Neural cell (in vitro differentiated cells): ENCODE measurements around the gene SLC8A3. TPM values are rescaled to one million over a fixed set of nuclear protein-coding genes. Genes with fewer than 3 reads are reported as not detected.

Source experiments
- H2AFZ ChIP-seq: fragments of 200-600, 300-800 bp; sonication (generic), shearing (Covaris generic); 2 replicates; pipeline ENCODE4 v1.6.0; 2014; ENCODE audit warnings: low read depth, mild to moderate bottlenecking, antibody characterized with exemption, low read length, moderate library complexity
- H3F3A ChIP-seq: fragments of 200-600 bp; shearing (Covaris generic); 2 replicates; pipeline ENCODE4 v1.6.1; 2016; ENCODE audit warnings: mild to moderate bottlenecking, moderate library complexity, mixed read lengths, antibody characterized with exemption, low read length; ENCODE audit not compliant: insufficient read depth, poor library complexity, severe bottlenecking
- H3K27ac ChIP-seq: fragments of 200-600, 300-800 bp; sonication (generic), shearing (Covaris generic); 2 replicates; pipeline ENCODE4 v1.5.1; 2014; ENCODE audit warnings: mild to moderate bottlenecking, low read length, moderate library complexity
- H3K27me3 ChIP-seq: fragments of 300-800, 200-600 bp; sonication (generic), shearing (Covaris generic); 2 replicates; pipeline ENCODE4 v1.6.0; 2014; ENCODE audit warnings: mild to moderate bottlenecking, low read depth, low read length, moderate library complexity; ENCODE audit not compliant: insufficient read depth
- H3K36me3 ChIP-seq: fragments of 300-800, 200-600 bp; sonication (generic), shearing (Covaris generic); 2 replicates; pipeline ENCODE4 v1.5.1; 2014; ENCODE audit warnings: mild to moderate bottlenecking, antibody characterized with exemption, low read length, moderate library complexity; ENCODE audit not compliant: insufficient read depth
- H3K4me2 ChIP-seq: fragments of 300-800, 200-600 bp; sonication (generic), shearing (Covaris generic); 2 replicates; pipeline ENCODE4 v1.6.0; 2014; ENCODE audit warnings: mild to moderate bottlenecking, low read length
- H3K4me3 ChIP-seq: fragments of 300-800, 200-600 bp; sonication (generic), shearing (Covaris generic); 2 replicates; pipeline ENCODE4 v1.5.1; 2014; ENCODE audit warnings: mild to moderate bottlenecking, low read length, moderate library complexity
- H3K79me2 ChIP-seq: fragments of 200-600 bp; shearing (Covaris generic); replicated peaks from 2 replicates; pipeline ENCODE4 v1.6.0; 2014; ENCODE audit warnings: mild to moderate bottlenecking, low read length, moderate library complexity; ENCODE audit not compliant: insufficient read depth
- H3K9ac ChIP-seq: fragments of 300-800, 200-600 bp; sonication (generic), shearing (Covaris generic); 2 replicates; pipeline ENCODE4 v1.6.1; 2016; ENCODE audit warnings: mild to moderate bottlenecking, low read length, mixed read lengths
- H3K9me2 ChIP-seq: fragments of 200-600 bp; shearing (Covaris generic); 2 replicates; pipeline ENCODE4 v1.6.1; 2016; ENCODE audit warnings: mild to moderate bottlenecking, low read length, mixed read lengths; ENCODE audit not compliant: insufficient read depth
- H3K9me3 ChIP-seq: fragments of 200-600, 300-800 bp; sonication (generic), shearing (Covaris generic); 2 replicates; pipeline ENCODE4 v1.6.1; 2016; ENCODE audit warnings: mild to moderate bottlenecking, mixed run types, low read length, moderate library complexity, mixed read lengths
- H4K20me1 ChIP-seq: fragments of 200-600 bp; shearing (Covaris generic); 2 replicates; pipeline ENCODE4 v1.6.1; 2016; ENCODE audit warnings: mild to moderate bottlenecking, mixed run types; ENCODE audit not compliant: insufficient read depth
- EP300 ChIP-seq: fragments of 450-650 bp; conservative IDR thresholded peaks from 2 replicates; pipeline ENCODE4 v1.6.1; 2014; ENCODE audit warnings: antibody characterized with exemption, mild to moderate bottlenecking, moderate library complexity; ENCODE audit not compliant: poor library complexity, severe bottlenecking
- EZH2 ChIP-seq: fragments of 200-600, 300-800 bp; shearing (Covaris generic), sonication (generic); IDR thresholded peaks from 2 replicates; pipeline ENCODE4 v1.6.1; 2014; ENCODE audit warnings: antibody characterized with exemption, low read length, borderline replicate concordance, mild to moderate bottlenecking; ENCODE audit not compliant: insufficient read depth, poor library complexity, severe bottlenecking
- MXI1 ChIP-seq: fragments of 450-650 bp; conservative IDR thresholded peaks from 2 replicates; pipeline ENCODE4 v1.6.1; 2014; ENCODE audit warnings: antibody characterized with exemption, mild to moderate bottlenecking; ENCODE audit not compliant: poor library complexity, severe bottlenecking
- POLR2AphosphoS5 ChIP-seq: IDR thresholded peaks from 2 replicates; pipeline ENCODE4 v1.6.1; 2012
- RAD21 ChIP-seq: fragments of 450-650 bp; conservative IDR thresholded peaks from 2 replicates; pipeline ENCODE4 v1.6.1; 2014; ENCODE audit warnings: antibody characterized with exemption, mild to moderate bottlenecking, moderate library complexity
- REST ChIP-seq: IDR thresholded peaks from 2 replicates; pipeline ENCODE4 v1.6.1; 2012; ENCODE audit warnings: borderline replicate concordance
- polyA plus RNA-seq: library from polyadenylated mRNA; depleted of rRNA; stranded (reverse); fragments of >200 nt; gene quantifications from 2 replicates; pipeline ENCODE4 v1.2.3, GENCODE V29; 2014
- TF ChIP-seq, protein P1 (sequence below): fragments of 450-650 bp; IDR thresholded peaks from 2 replicates; pipeline ENCODE4 v1.5.1; 2014; ENCODE audit warnings: antibody characterized with exemption, mild to moderate bottlenecking, moderate library complexity; ENCODE audit not compliant: poor library complexity, severe bottlenecking

The SLC8A3 gene
- polyA plus RNA-seq, 1 donor from 2014 or later: 2.9 TPM

DNA sequence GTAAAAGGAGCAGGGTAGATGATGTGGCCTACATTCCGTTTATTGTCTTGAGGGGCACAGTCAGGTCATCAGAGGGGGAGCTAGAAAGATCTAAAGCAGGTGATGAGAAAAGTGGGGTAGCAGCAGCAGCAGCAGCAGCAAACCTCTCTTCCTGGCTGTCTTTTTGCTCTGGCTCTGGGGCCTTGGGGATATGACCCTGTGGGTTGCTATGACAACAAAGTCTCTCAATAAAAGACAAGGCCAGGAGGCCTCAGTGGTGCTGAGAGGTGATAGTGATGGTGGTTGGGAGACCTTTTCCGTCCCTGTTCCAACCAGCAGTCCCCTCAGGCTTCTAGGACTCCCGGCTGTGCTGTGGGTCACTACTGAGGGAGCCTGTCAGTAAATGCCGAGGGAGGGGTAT is 138.6 kb downstream of the SLC8A3 start:
- no peak overlapping the region for H3K9ac ChIP-seq
- no peak overlapping the region for H2AFZ ChIP-seq
- no peaks in the 10 kb centered on the region for H4K20me1 ChIP-seq
- H3K4me2 ChIP-seq: no peak overlapping the region
- H3K9me2 ChIP-seq: no peaks in the 10 kb centered on the region
- H3K27me3 ChIP-seq: no peaks in the 10 kb centered on the region
- H3K27ac ChIP-seq: no peak overlapping the region
- H3K79me2 ChIP-seq: no peaks in the 10 kb centered on the region
- no peak for TF ChIP-seq EZH2
- TF ChIP-seq REST: no peak
- H3K4me3 ChIP-seq: no peak overlapping the region
- H3F3A ChIP-seq: no peaks in the 10 kb centered on the region
- no peaks in the 10 kb centered on the region for H3K9me3 ChIP-seq
- H3K36me3 ChIP-seq: no peaks in the 10 kb centered on the region

DNA sequence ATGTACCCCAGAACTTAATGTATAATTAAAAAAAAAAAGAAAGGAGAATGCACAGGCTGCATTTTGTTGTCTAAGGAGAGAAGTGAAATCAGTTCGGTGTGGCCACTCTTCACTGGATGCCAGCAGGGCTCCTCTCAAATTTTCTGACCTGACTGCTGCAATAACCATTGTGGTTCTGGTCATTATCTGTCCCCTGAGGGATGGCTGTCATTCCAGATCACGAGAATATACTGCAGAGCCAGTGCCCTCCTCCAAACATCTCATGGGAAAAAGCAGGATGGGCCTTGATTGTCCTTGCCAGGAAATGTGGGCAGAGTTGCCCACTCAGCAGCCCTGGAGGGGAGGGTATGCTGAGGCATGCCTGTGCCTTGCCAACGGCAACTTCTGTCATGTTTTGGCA is 139.1 kb downstream of the SLC8A3 start:
- Histone ChIP-seq H3K4me3 (no peak overlapping the region), H3K27me3 (no peaks in the 10 kb centered on the region), H3K9ac (no peak overlapping the region), H2AFZ (no peak overlapping the region), H3K4me2 (no peak overlapping the region), H3K36me3 (no peaks in the 10 kb centered on the region), H3K9me2 (no peaks in the 10 kb centered on the region), H3F3A (no peaks in the 10 kb centered on the region), H3K9me3 (no peaks in the 10 kb centered on the region), H3K79me2 (no peaks in the 10 kb centered on the region), H4K20me1 (no peaks in the 10 kb centered on the region), H3K27ac (no peak overlapping the region)
- TF ChIP-seq, protein P1, sequence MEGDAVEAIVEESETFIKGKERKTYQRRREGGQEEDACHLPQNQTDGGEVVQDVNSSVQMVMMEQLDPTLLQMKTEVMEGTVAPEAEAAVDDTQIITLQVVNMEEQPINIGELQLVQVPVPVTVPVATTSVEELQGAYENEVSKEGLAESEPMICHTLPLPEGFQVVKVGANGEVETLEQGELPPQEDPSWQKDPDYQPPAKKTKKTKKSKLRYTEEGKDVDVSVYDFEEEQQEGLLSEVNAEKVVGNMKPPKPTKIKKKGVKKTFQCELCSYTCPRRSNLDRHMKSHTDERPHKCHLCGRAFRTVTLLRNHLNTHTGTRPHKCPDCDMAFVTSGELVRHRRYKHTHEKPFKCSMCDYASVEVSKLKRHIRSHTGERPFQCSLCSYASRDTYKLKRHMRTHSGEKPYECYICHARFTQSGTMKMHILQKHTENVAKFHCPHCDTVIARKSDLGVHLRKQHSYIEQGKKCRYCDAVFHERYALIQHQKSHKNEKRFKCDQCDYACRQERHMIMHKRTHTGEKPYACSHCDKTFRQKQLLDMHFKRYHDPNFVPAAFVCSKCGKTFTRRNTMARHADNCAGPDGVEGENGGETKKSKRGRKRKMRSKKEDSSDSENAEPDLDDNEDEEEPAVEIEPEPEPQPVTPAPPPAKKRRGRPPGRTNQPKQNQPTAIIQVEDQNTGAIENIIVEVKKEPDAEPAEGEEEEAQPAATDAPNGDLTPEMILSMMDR: no peak
- no peak for TF ChIP-seq REST
- no peak for TF ChIP-seq RAD21
- TF ChIP-seq POLR2AphosphoS5: no peak
- TF ChIP-seq MXI1: no peak
- TF ChIP-seq EP300: no peak
